K562 (cell line): ENCODE results near the gene MYCBP2. TPM values are rescaled to one million over a fixed set of nuclear protein-coding genes. Genes with fewer than 3 reads are reported as not detected.

Experiments
- CBFB ChIP-seq: sonication (generic); formaldehyde crosslinking; IDR thresholded peaks from 2 replicates; pipeline ENCODE4 v1.4.0; 2020; ENCODE audit warnings: mild to moderate bottlenecking, missing genetic modification reagents
- ELK1 ChIP-seq: sonication (generic); formaldehyde crosslinking; IDR thresholded peaks from 2 replicates; pipeline ENCODE4 v1.8.1; 2022; ENCODE audit warnings: missing genetic modification reagents
- FOXA1 ChIP-seq: fragments of 450-650 bp; IDR thresholded peaks from 2 replicates; pipeline ENCODE4 v1.6.1; 2016; ENCODE audit warnings: mild to moderate bottlenecking, borderline replicate concordance
- FOXP1 ChIP-seq: sonication (generic); formaldehyde crosslinking; IDR thresholded peaks from 2 replicates; pipeline ENCODE4 v1.8.0; 2022; ENCODE audit warnings: mild to moderate bottlenecking, missing genetic modification reagents
- GTF3C2 ChIP-seq: IDR thresholded peaks from 3 replicates; pipeline ENCODE4 v1.6.1; 2011; ENCODE audit warnings: borderline replicate concordance, mild to moderate bottlenecking, moderate library complexity; ENCODE audit not compliant: insufficient read length; ENCODE audit errors: extremely low read depth
- HMGN3 ChIP-seq: IDR thresholded peaks from 2 replicates; pipeline ENCODE4 v1.6.1; 2011; ENCODE audit warnings: borderline replicate concordance, low read depth, mild to moderate bottlenecking, mixed read lengths, low read length; ENCODE audit not compliant: insufficient read length; ENCODE audit errors: extremely low read depth
- HNRNPL ChIP-seq: fragments of 200-400 bp; formaldehyde crosslinking; IDR thresholded peaks from 2 replicates; pipeline ENCODE4 v1.6.1; 2017; ENCODE audit warnings: low read depth, mild to moderate bottlenecking, low read length
- HNRNPLL ChIP-seq: fragments of 200-400 bp; formaldehyde crosslinking; IDR thresholded peaks from 2 replicates; pipeline ENCODE4 v1.6.1; 2017; ENCODE audit warnings: low read length, low read depth, mild to moderate bottlenecking; ENCODE audit not compliant: poor library complexity, severe bottlenecking
- JUND ChIP-seq, 2 experiments: IDR thresholded peaks; 2 replicates in 1 of 2; 3 replicates in 1 of 2; pipeline ENCODE4 v1.6.1; 2011; ENCODE audit warnings: borderline replicate concordance in 2 of 2, low read depth in 2 of 2, low read length in 2 of 2, improper control_type of control experiment in 1 of 2, missing biosample characterization in 1 of 2, missing genetic modification characterization in 1 of 2, missing genetic modification reagents in 1 of 2
- L3MBTL2 ChIP-seq: fragments of 450-650 bp; IDR thresholded peaks from 2 replicates; pipeline ENCODE4 v1.6.1; 2016; ENCODE audit warnings: mild to moderate bottlenecking, moderate library complexity
- NCOR1 ChIP-seq: fragments of 450-650 bp; IDR thresholded peaks from 2 replicates; pipeline ENCODE4 v1.6.1; 2016; ENCODE audit warnings: mild to moderate bottlenecking, moderate library complexity
- PHF8 ChIP-seq: fragments of 200-600 bp; sonication (generic); IDR thresholded peaks from 2 replicates; pipeline ENCODE4 v1.6.1; 2012; ENCODE audit warnings: mixed run types, mild to moderate bottlenecking, inconsistent platforms, low read length, moderate library complexity, borderline replicate concordance
- RBM14 ChIP-seq: fragments of 200-400 bp; formaldehyde crosslinking; IDR thresholded peaks from 2 replicates; pipeline ENCODE4 v1.6.1; 2018; ENCODE audit warnings: low read depth, mild to moderate bottlenecking, low read length, moderate library complexity, borderline replicate concordance; ENCODE audit not compliant: insufficient read depth
- TEAD2 ChIP-seq: fragments of 450-650 bp; IDR thresholded peaks from 2 replicates; pipeline ENCODE4 v1.6.1; 2016; ENCODE audit warnings: missing genetic modification characterization, control low read depth, missing compliant biosample characterization
- ZBTB8A ChIP-seq: fragments of 450-650 bp; IDR thresholded peaks from 2 replicates; pipeline ENCODE4 v1.6.1; 2018; ENCODE audit warnings: mild to moderate bottlenecking, moderate library complexity; ENCODE audit not compliant: partially characterized antibody
- ZFP30 ChIP-seq: fragments of 250-450 bp; sonication (Bioruptor Pico); IDR thresholded peaks from 2 replicates; pipeline ENCODE4 v1.8.0; 2022; ENCODE audit warnings: moderate library complexity, mild to moderate bottlenecking, inconsistent platforms, borderline replicate concordance
- ZKSCAN1 ChIP-seq: fragments of 150-350 bp; IDR thresholded peaks from 2 replicates; pipeline ENCODE4 v1.6.1; 2016; ENCODE audit warnings: low read depth, low read length
- ZNF282 ChIP-seq: sonication (generic); formaldehyde crosslinking; IDR thresholded peaks from 2 replicates; pipeline ENCODE4 v1.8.1; 2023; ENCODE audit warnings: missing genetic modification reagents
- ZNF398 ChIP-seq: fragments of 250-450 bp; sonication (Bioruptor Pico); IDR thresholded peaks from 2 replicates; pipeline ENCODE4 v1.8.0; 2021; ENCODE audit warnings: moderate library complexity, mild to moderate bottlenecking, inconsistent platforms
- ZNF507 ChIP-seq: conservative IDR thresholded peaks from 2 replicates; pipeline ENCODE4 v1.6.1; 2017; ENCODE audit warnings: missing genetic modification characterization, missing compliant biosample characterization
- ZNF707 ChIP-seq: fragments of 250-450 bp; sonication (Bioruptor Pico); conservative IDR thresholded peaks from 2 replicates; pipeline ENCODE4 v1.8.0; 2022; ENCODE audit warnings: inconsistent platforms, mild to moderate bottlenecking, moderate library complexity
- ZNF780A ChIP-seq: fragments of 250-450 bp; sonication (Bioruptor Pico); IDR thresholded peaks from 2 replicates; pipeline ENCODE4 v1.5.0; 2021; ENCODE audit warnings: mild to moderate bottlenecking
- polyA plus RNA-seq, 8 experiments: library from polyadenylated mRNA; depleted of rRNA in 4 of 8; stranded (reverse) in 5 of 8; unstranded in 3 of 8; fragments of >200 nt; fragmentation: Nextera tagmentation in 2 of 8; fragmentation: Illumina TruSeq in 1 of 8; extraction: Ambion mirVana in 2 of 8; extraction: Trizol in 1 of 8; gene quantifications; 2 replicates each; pipeline versions ENCODE4 v1.2.1 to v1.2.3, GENCODE V29; 2011 to 2014; ENCODE audit warnings: inconsistent platforms in 1 of 8, missing spikeins in 1 of 8
- total RNA-seq, 7 experiments: library from RNA; depleted of rRNA in 6 of 7; stranded (reverse); fragments of >200 nt in 6 of 7; fragmentation: Illumina TruSeq in 2 of 7; extraction: Trizol in 2 of 7; gene quantifications; 2 replicates each; pipeline versions ENCODE4 v1.2.1 to v1.2.3, GENCODE V29; 2011 to 2021; ENCODE audit warnings: low replicate concordance in 1 of 7

MYCBP2 gene
- total and polyA plus RNA-seq, 9 of the 15 experiments (the other 6 are each of a cell fraction or from before 2014, with no cell fraction given) = 13.2 to 47.2 (median 28.9) TPM

DNA sequence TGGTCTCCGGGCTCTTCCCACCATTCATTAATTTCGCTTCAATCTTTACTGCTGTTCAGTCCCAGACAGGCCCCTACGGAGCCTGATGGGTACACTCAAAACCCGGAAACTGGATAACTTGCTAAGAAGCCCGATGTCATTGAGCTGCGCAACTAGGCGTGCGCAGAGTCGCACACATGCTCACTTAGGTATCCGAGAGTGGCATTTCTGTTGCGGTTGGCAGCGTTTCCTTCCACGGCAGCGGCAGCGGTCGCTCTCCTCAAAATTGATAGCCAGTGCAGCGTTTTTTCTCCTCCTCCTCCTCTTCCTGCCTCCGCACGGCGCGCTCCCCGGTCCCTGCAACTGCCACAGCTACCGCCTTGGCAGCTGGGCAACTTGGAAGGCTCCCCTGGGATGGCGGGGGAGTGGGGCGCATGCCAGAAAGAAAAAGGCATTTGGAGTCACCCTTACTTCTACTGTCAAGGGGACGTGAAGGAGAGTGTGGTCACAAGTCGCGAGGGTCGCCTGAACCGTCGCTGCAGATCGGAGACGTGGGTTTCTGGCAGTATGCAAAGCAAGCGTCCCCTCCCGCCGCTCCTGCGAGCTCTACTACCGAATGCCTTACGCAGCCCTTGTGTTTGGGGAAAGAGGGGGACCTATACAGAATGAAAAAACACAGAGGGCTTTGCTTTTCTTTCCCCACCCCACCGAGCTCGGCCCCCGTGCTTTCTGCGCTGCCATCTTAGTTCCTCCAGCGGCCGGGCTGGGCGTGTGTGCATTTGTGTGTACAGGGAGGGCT, 2.4 kb upstream of the MYCBP2 start (continued):
- no peak for TF ChIP-seq ZNF398 (CRISPR knock-in tag)
- no peak for TF ChIP-seq HNRNPL
- TF ChIP-seq ZKSCAN1 = no peak
- TF ChIP-seq ELK1 (CRISPR knock-in tag) = no peak
- TF ChIP-seq ZBTB8A = no peak
- no peak for TF ChIP-seq ZNF780A
- no peak for TF ChIP-seq FOXP1 (CRISPR knock-in tag)
- no peak for TF ChIP-seq TEAD2 (tag)
- TF ChIP-seq ZNF507 (tag) = no peak
- no peak for TF ChIP-seq CBFB (CRISPR knock-in tag)
- no peak for TF ChIP-seq GTF3C2
- TF ChIP-seq NCOR1 = no peak
- TF ChIP-seq HMGN3 = no peak
- no peak for TF ChIP-seq ZNF707 (CRISPR knock-in tag)
- no peak for TF ChIP-seq FOXA1
- peak; percentile 46 for TF ChIP-seq HNRNPLL
- TF ChIP-seq L3MBTL2 = 0 out of 2 replicates have a peak, but pooled peaks have one; percentile 29
- no peak for TF ChIP-seq RBM14
- no peak for TF ChIP-seq ZFP30 (CRISPR knock-in tag)
- TF ChIP-seq PHF8 = peak; percentile 71; the same call in 1 of the 2 replicates
- TF ChIP-seq JUND (IDR thresholded peaks at IDR 0.05; ENCODE audit: borderline replicate concordance, low read depth, low read length) = 0 out of 2 replicates have a peak, but pooled peaks have one; percentile 38
- no peak for TF ChIP-seq JUND (tag; IDR thresholded peaks at IDR 0.05; ENCODE audit: borderline replicate concordance, low read depth, low read length)
- TF ChIP-seq ZNF282 = no peak
